ENCODE measurements around the gene CLEC4F. TPM values are rescaled to one million over a fixed set of nuclear protein-coding genes. Genes with fewer than 3 reads are reported as not detected.

The CLEC4F gene
- total and polyA plus RNA-seq, 2 of the 13 experiments (the other 11 are each of a cell fraction or from before 2014, with no cell fraction given): 0.12 to 0.13 TPM

GRCh38 chr2:70808983-70809958, 11.1 kb downstream of the CLEC4F start (continued):
- TF ChIP-seq MZF1 (CRISPR knock-in tag; IDR thresholded peaks at IDR 0.05; ENCODE audit: borderline replicate concordance) (no peak), NONO (IDR thresholded peaks at IDR 0.05) (no peak), NONO (CRISPR knock-in tag; conservative IDR thresholded peaks at IDR 0.05) (no peak; the same call in 1 of the 2 replicates), ZFP62 (CRISPR knock-in tag; IDR thresholded peaks at IDR 0.05) (no peak), ELF4 (CRISPR knock-in tag; IDR thresholded peaks at IDR 0.05; ENCODE audit: borderline replicate concordance) (no peak), PRDM10 (CRISPR knock-in tag; IDR thresholded peaks at IDR 0.05; ENCODE audit: low read depth) (0 out of 2 replicates have a peak, but pooled peaks have one; percentile 10), YY1 (IDR thresholded peaks at IDR 0.05; ENCODE audit: insufficient read depth, insufficient replicate concordance, low read depth, low read length) (no peak), SAP130 (CRISPR knock-in tag; IDR thresholded peaks at IDR 0.05; ENCODE audit: low read depth) (0 out of 2 replicates have a peak, but pooled peaks have one; percentile 3), KAT8 (CRISPR knock-in tag; IDR thresholded peaks at IDR 0.05) (peak; percentile 3; the same call in 1 of the 2 replicates), PHF21A (CRISPR knock-in tag; IDR thresholded peaks at IDR 0.05) (no peak), ZFY (CRISPR knock-in tag; IDR thresholded peaks at IDR 0.05) (no peak), CBX5 (CRISPR knock-in tag; IDR thresholded peaks at IDR 0.05; ENCODE audit: borderline replicate concordance) (no peak; the same call in 1 of the 2 replicates), ZNF281 (CRISPR knock-in tag; IDR thresholded peaks at IDR 0.05; ENCODE audit: borderline replicate concordance) (no peak), POGZ (CRISPR knock-in tag; IDR thresholded peaks at IDR 0.05) (no peak), TGIF2 (CRISPR knock-in tag; IDR thresholded peaks at IDR 0.05) (no peak), JDP2 (CRISPR knock-in tag; IDR thresholded peaks at IDR 0.05; ENCODE audit: borderline replicate concordance) (no peak), ZNF790 (CRISPR knock-in tag; IDR thresholded peaks at IDR 0.05; ENCODE audit: borderline replicate concordance) (no peak), ZNF331 (CRISPR knock-in tag; IDR thresholded peaks at IDR 0.05) (no peak), FOSL1 (CRISPR knock-in tag; IDR thresholded peaks at IDR 0.05; ENCODE audit: borderline replicate concordance) (no peak), KDM3A (CRISPR knock-in tag; IDR thresholded peaks at IDR 0.05; ENCODE audit: low read depth) (no peak), THAP11 (CRISPR knock-in tag; IDR thresholded peaks at IDR 0.05) (no peak), PAWR (CRISPR knock-in tag; IDR thresholded peaks at IDR 0.05; ENCODE audit: borderline replicate concordance) (no peak), ZKSCAN1 (IDR thresholded peaks at IDR 0.05; ENCODE audit: low read length) (no peak), AHR (CRISPR knock-in tag; IDR thresholded peaks at IDR 0.05) (no peak), TCF12 (IDR thresholded peaks at IDR 0.05) (no peak), TCF12 (CRISPR knock-in tag; IDR thresholded peaks at IDR 0.05) (no peak)

Measured in HepG2 (cell line).